ENCODE measurements around the gene ZNF205. TPM values are rescaled to one million over a fixed set of nuclear protein-coding genes. Genes with fewer than 3 reads are reported as not detected.

ZNF205 gene
- polyA plus RNA-seq, 1 experiment: 3.6 TPM

GRCh38 chr16:3095869-3096268, 16.5 kb upstream of the ZNF205 start:
- CTCF ChIA-PET: interaction anchor here (0.7 to 2.4 kb wide), 2 partner anchors 32 to 64 kb away, joined by 3 to 8 read pairs; no protein-coding TSS in a partner anchor
- TF ChIP-seq CTCF (IDR thresholded peaks at IDR 0.05; ENCODE audit: low read depth, low read length): no peak

GRCh38 chr16:3096362-3096761, 16.0 kb upstream of the ZNF205 start:
- POLR2A ChIA-PET: no interaction called here
- CTCF ChIA-PET: interaction anchor here (0.6 to 2.4 kb wide), 2 partner anchors 63 to 65 kb away, joined by 3 to 8 read pairs; no protein-coding TSS in a partner anchor
- DNase-seq (ENCODE audit: low read depth, low spot score): no peak

More at GRCh38 chr16:3095869-3096268, 16.5 kb upstream of the ZNF205 start:
- Histone ChIP-seq H3K9me3 (ENCODE audit: control insufficient read depth, insufficient read depth, low read length) (no peaks in the 10 kb centered on the region; the same call in 1 of the 2 replicates), H3K27me3 (ENCODE audit: control insufficient read depth, insufficient read depth, low read length) (peaks cover 46% of the 10 kb centered on the region), H3K27ac (ENCODE audit: low read depth, low read length) (no peak overlapping the region), H3K4me3 (ENCODE audit: low read depth, low read length) (no peak overlapping the region)
- no peak for DNase-seq (ENCODE audit: low read depth, low spot score)
- POLR2A ChIA-PET: no interaction called here

GRCh38 chr16:3097266-3097665, 15.1 kb upstream of the ZNF205 start:
- ChIA-PET CTCF (interaction anchor here (0.6 to 2.4 kb wide), 3 partner anchors 62 to 87 kb away, joined by 3 to 8 read pairs (median 5); no protein-coding TSS in a partner anchor), POLR2A (no interaction called here)
- H3K4me3 ChIP-seq (ENCODE audit: low read depth, low read length): no peak overlapping the region
- no peaks in the 10 kb centered on the region; the same call in 1 of the 2 replicates for H3K9me3 ChIP-seq (ENCODE audit: control insufficient read depth, insufficient read depth, low read length)
- no peak for DNase-seq (ENCODE audit: low read depth, low spot score)
- TF ChIP-seq CTCF (IDR thresholded peaks at IDR 0.05; ENCODE audit: low read depth, low read length): no peak
- H3K27ac ChIP-seq (ENCODE audit: low read depth, low read length): no peak overlapping the region
- peaks cover 36% of the 10 kb centered on the region for H3K27me3 ChIP-seq (ENCODE audit: control insufficient read depth, insufficient read depth, low read length)

More at GRCh38 chr16:3096362-3096761, 16.0 kb upstream of the ZNF205 start:
- Histone ChIP-seq H3K4me3 (ENCODE audit: low read depth, low read length) (no peak overlapping the region), H3K27ac (ENCODE audit: low read depth, low read length) (no peak overlapping the region), H3K9me3 (ENCODE audit: control insufficient read depth, insufficient read depth, low read length) (no peaks in the 10 kb centered on the region; the same call in 1 of the 2 replicates), H3K27me3 (ENCODE audit: control insufficient read depth, insufficient read depth, low read length) (peaks cover 45% of the 10 kb centered on the region)
- no peak for TF ChIP-seq CTCF (IDR thresholded peaks at IDR 0.05; ENCODE audit: low read depth, low read length)

- H3K4me3 ChIP-seq (ENCODE audit: low read depth, low read length): peak within 1 kb of the TSS; percentile 41
- H3K27ac ChIP-seq (ENCODE audit: low read depth, low read length): peak within 1 kb of the TSS; percentile 11
- CTCF ChIA-PET: interaction anchor here (0.7 to 1.8 kb wide), 2 partner anchors 31 to 360 kb away, joined by 3 to 8 read pairs; no protein-coding TSS in a partner anchor
- TF ChIP-seq CTCF (IDR thresholded peaks at IDR 0.05; ENCODE audit: low read depth, low read length): no peak
- H3K9me3 ChIP-seq (ENCODE audit: control insufficient read depth, insufficient read depth, low read length): no peaks in the 10 kb centered on the region; the same call in 1 of the 2 replicates
- DNase-seq (ENCODE audit: low read depth, low spot score): no peak
- POLR2A ChIA-PET: interaction anchor here (0.7 kb wide), 1 partner anchor 15 kb away, joined by 4 read pairs; no protein-coding TSS in a partner anchor
- H3K27me3 ChIP-seq (ENCODE audit: control insufficient read depth, insufficient read depth, low read length): peaks cover 28% of the 10 kb centered on the region
Observed at GRCh38 chr16:3098459-3099394, 13.7 kb upstream of the ZNF205 start, which contains the start of gene ZSCAN10. ZSCAN10 (minus strand) TSS chr16:3099294; CDS start chr16:3092937, 6,357 bp downstream.

All from AG04450 (cell line).